ENCODE data around the gene SAMD11. TPM values are rescaled to one million over a fixed set of nuclear protein-coding genes. Genes with fewer than 3 reads are reported as not detected.
A peak's percentile ranks its signal among the peaks of the same experiment; 100 is the strongest.

Gene SAMD11
- total and polyA plus RNA-seq, 2 of the 13 experiments (the other 11 are each of a cell fraction or from before 2014, with no cell fraction given): 0.11 TPM; not detected in 1

DNA sequence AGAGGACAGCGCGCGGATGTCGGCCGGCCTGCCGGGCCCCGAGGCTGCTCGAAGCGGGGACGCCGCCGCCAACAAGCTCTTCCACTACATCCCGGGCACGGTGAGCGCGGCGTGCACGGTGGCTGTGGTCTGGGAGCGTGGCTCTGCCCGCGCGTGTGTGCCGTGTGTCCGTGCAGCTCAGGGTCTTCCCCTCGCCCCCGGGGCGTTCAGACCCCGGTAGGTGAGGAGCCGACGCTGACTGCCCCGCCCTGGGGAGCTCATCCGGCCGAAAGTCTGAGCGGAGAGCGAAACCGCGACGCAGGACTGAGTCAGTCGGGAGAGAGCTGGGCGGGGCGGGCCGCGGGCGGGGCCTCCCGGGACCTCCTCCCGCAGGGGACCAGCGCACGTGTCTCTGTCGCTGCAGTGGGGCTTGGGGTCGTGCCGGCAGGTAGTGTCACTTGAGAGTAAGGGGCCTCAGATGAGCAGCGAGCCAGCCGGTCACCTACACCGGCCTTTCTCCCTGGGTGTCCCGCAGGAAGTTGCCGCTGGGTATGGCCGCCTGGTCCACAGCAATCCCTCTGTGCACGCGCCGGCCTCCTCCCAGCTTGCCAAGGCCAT, 43.1 kb downstream of the SAMD11 start (continued):
- TF ChIP-seq, protein P1, sequence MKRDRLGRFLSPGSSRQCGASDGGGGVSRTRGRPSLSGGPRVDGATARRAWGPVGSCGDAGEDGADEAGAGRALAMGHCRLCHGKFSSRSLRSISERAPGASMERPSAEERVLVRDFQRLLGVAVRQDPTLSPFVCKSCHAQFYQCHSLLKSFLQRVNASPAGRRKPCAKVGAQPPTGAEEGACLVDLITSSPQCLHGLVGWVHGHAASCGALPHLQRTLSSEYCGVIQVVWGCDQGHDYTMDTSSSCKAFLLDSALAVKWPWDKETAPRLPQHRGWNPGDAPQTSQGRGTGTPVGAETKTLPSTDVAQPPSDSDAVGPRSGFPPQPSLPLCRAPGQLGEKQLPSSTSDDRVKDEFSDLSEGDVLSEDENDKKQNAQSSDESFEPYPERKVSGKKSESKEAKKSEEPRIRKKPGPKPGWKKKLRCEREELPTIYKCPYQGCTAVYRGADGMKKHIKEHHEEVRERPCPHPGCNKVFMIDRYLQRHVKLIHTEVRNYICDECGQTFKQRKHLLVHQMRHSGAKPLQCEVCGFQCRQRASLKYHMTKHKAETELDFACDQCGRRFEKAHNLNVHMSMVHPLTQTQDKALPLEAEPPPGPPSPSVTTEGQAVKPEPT (CRISPR knock-in tag; IDR thresholded peaks at IDR 0.05; ENCODE audit: low read depth): no peak
- TF ChIP-seq, protein P2, sequence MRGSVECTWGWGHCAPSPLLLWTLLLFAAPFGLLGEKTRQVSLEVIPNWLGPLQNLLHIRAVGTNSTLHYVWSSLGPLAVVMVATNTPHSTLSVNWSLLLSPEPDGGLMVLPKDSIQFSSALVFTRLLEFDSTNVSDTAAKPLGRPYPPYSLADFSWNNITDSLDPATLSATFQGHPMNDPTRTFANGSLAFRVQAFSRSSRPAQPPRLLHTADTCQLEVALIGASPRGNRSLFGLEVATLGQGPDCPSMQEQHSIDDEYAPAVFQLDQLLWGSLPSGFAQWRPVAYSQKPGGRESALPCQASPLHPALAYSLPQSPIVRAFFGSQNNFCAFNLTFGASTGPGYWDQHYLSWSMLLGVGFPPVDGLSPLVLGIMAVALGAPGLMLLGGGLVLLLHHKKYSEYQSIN (CRISPR knock-in tag; IDR thresholded peaks at IDR 0.05; ENCODE audit: borderline replicate concordance): no peak
- TF ChIP-seq PLRG1 (conservative IDR thresholded peaks at IDR 0.05) (no peak), PHF8 (CRISPR knock-in tag; IDR thresholded peaks at IDR 0.05) (no peak; the same call in none of the 2 replicates), TCF7 (IDR thresholded peaks at IDR 0.05; ENCODE audit: low read depth) (no peak), ZNF138 (CRISPR knock-in tag; IDR thresholded peaks at IDR 0.05; ENCODE audit: low read depth) (no peak), SIX4 (CRISPR knock-in tag; IDR thresholded peaks at IDR 0.05) (no peak), ZNF761 (CRISPR knock-in tag; conservative IDR thresholded peaks at IDR 0.05) (no peak), SATB2 (CRISPR knock-in tag; IDR thresholded peaks at IDR 0.05) (peak; percentile 15; the same call in 1 of the 2 replicates), NAIF1 (CRISPR knock-in tag; IDR thresholded peaks at IDR 0.05; ENCODE audit: borderline replicate concordance) (no peak), SALL1 (CRISPR knock-in tag; IDR thresholded peaks at IDR 0.05) (no peak; the same call in 1 of the 2 replicates), CREM (IDR thresholded peaks at IDR 0.05) (no peak), CREM (CRISPR knock-in tag; IDR thresholded peaks at IDR 0.05) (no peak), SMAD9 (CRISPR knock-in tag; IDR thresholded peaks at IDR 0.05) (no peak), ZNF737 (CRISPR knock-in tag; IDR thresholded peaks at IDR 0.05; ENCODE audit: borderline replicate concordance) (no peak)
- TF ChIP-seq, protein P3, sequence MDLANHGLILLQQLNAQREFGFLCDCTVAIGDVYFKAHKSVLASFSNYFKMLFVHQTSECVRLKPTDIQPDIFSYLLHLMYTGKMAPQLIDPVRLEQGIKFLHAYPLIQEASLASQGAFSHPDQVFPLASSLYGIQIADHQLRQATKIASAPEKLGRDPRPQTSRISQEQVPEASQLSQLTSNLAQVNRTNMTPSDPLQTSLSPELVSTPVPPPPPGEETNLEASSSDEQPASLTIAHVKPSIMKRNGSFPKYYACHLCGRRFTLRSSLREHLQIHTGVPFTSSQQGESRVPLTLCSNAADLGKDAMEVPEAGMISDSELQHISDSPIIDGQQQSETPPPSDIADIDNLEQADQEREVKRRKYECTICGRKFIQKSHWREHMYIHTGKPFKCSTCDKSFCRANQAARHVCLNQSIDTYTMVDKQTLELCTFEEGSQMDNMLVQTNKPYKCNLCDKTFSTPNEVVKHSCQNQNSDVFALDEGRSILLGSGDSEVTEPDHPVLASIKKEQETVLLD (CRISPR knock-in tag; IDR thresholded peaks at IDR 0.05; ENCODE audit: low read depth): peak; percentile 51; the same call in 1 of the 2 replicates
- TF ChIP-seq, protein P4, sequence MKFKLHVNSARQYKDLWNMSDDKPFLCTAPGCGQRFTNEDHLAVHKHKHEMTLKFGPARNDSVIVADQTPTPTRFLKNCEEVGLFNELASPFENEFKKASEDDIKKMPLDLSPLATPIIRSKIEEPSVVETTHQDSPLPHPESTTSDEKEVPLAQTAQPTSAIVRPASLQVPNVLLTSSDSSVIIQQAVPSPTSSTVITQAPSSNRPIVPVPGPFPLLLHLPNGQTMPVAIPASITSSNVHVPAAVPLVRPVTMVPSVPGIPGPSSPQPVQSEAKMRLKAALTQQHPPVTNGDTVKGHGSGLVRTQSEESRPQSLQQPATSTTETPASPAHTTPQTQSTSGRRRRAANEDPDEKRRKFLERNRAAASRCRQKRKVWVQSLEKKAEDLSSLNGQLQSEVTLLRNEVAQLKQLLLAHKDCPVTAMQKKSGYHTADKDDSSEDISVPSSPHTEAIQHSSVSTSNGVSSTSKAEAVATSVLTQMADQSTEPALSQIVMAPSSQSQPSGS (CRISPR knock-in tag; IDR thresholded peaks at IDR 0.05): no peak
- TF ChIP-seq, protein P5, sequence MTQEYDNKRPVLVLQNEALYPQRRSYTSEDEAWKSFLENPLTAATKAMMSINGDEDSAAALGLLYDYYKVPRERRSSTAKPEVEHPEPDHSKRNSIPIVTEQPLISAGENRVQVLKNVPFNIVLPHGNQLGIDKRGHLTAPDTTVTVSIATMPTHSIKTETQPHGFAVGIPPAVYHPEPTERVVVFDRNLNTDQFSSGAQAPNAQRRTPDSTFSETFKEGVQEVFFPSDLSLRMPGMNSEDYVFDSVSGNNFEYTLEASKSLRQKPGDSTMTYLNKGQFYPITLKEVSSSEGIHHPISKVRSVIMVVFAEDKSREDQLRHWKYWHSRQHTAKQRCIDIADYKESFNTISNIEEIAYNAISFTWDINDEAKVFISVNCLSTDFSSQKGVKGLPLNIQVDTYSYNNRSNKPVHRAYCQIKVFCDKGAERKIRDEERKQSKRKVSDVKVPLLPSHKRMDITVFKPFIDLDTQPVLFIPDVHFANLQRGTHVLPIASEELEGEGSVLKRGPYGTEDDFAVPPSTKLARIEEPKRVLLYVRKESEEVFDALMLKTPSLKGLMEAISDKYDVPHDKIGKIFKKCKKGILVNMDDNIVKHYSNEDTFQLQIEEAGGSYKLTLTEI (CRISPR knock-in tag; conservative IDR thresholded peaks at IDR 0.05): no peak
- TF ChIP-seq, protein P6, sequence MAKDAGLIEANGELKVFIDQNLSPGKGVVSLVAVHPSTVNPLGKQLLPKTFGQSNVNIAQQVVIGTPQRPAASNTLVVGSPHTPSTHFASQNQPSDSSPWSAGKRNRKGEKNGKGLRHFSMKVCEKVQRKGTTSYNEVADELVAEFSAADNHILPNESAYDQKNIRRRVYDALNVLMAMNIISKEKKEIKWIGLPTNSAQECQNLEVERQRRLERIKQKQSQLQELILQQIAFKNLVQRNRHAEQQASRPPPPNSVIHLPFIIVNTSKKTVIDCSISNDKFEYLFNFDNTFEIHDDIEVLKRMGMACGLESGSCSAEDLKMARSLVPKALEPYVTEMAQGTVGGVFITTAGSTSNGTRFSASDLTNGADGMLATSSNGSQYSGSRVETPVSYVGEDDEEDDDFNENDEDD (CRISPR knock-in tag; IDR thresholded peaks at IDR 0.05; ENCODE audit: borderline replicate concordance): peak; percentile 33; the same call in 1 of the 2 replicates

Data from HepG2 (cell line).